HepG2 (cell line): ENCODE results near the gene HOXC10. TPM values are rescaled to one million over a fixed set of nuclear protein-coding genes. Genes with fewer than 3 reads are reported as not detected.

Experiments
- ATAC-seq: fragments of 200-7000 bp; cut with Tn5 transposase; 3 replicates; pipeline ENCODE4 v1.9.1; 2020; ENCODE audit warnings: mild to moderate bottlenecking, moderate library complexity
- BruUV-seq: library from RNA; stranded (reverse); fragments of 400-500 nt; replicated peaks from 2 replicates; lab custom pipeline; 2021; lab: Mats Ljungman, UMichigan
- CTCF ChIA-PET: fragments of 300-600 bp; formaldehyde crosslinking; extraction: SDS; loops from one replicate; lab custom pipeline; 2021; ENCODE audit warnings: low total read pairs, inconsistent platforms, low intra/inter-chr PET ratio; lab: Yijun Ruan, JAX
- POLR2A ChIA-PET: fragments of 350-600 bp; sonication (Branson Sonifier 250); formaldehyde crosslinking; loops from one replicate; lab custom pipeline; 2020; ENCODE audit warnings: antibody characterized with exemption, inconsistent platforms; lab: Yijun Ruan, JAX
- DNase-seq: peaks from one replicate; pipeline ENCODE4 v3.0.0-alpha.2; 2015; ENCODE audit warnings: low spot score
- FAIRE-seq: peaks from 3 replicates; lab custom pipeline; 2011; peaks lifted over from hg19 to GRCh38; lab: Jason Lieb, UNC
- H2AFZ ChIP-seq: one replicate; pipeline ENCODE4 v1.6.1; 2011; ENCODE audit warnings: low read length, inconsistent platforms
- H3K27ac ChIP-seq: fragments of 300-600 bp; 3 replicates; pipeline ENCODE4 v1.8.0; 2011; ENCODE audit warnings: mixed run types, mild to moderate bottlenecking, mixed read lengths, low read length, inconsistent platforms; ENCODE audit not compliant: insufficient read depth; ENCODE audit errors: extremely low read length
- H3K27me3 ChIP-seq, 2 experiments: fragments of 200-600 bp in 1 of 2; 2 replicates in 1 of 2; 3 replicates in 1 of 2; pipeline versions ENCODE4 v1.6.0 to v1.8.0; 2011; ENCODE audit warnings: low read length in 2 of 2, mild to moderate bottlenecking in 2 of 2, moderate library complexity in 2 of 2, inconsistent platforms in 1 of 2; ENCODE audit not compliant: insufficient read depth in 2 of 2, control insufficient read depth in 1 of 2
- H3K36me3 ChIP-seq, 2 experiments: fragments of 200-600 bp in 1 of 2; replicated peaks in 1 of 2; 2 replicates in 1 of 2; 3 replicates in 1 of 2; pipeline versions ENCODE4 v1.5.1 to v1.8.0; 2011; ENCODE audit warnings: low read length in 2 of 2, inconsistent platforms in 1 of 2; ENCODE audit not compliant: insufficient read depth in 2 of 2, control insufficient read depth in 1 of 2
- H3K4me1 ChIP-seq: 2 replicates; pipeline ENCODE4 v1.5.1; 2012; ENCODE audit warnings: low read length, inconsistent platforms; ENCODE audit not compliant: insufficient read depth
- H3K4me2 ChIP-seq: 2 replicates; pipeline ENCODE4 v1.6.0; 2011; ENCODE audit warnings: low read depth, low read length, inconsistent platforms
- H3K4me3 ChIP-seq, 3 experiments: fragments of 200-600 bp in 1 of 3; sonication (generic), shearing (Covaris generic) in 1 of 3; replicated peaks in 1 of 3; 2 replicates each; pipeline ENCODE4 v1.5.1; 2011 to 2016; ENCODE audit warnings: low read length in 3 of 3, inconsistent platforms in 2 of 3, low read depth in 2 of 3, mild to moderate bottlenecking in 2 of 3, control low read depth in 1 of 3, mixed read lengths in 1 of 3; ENCODE audit not compliant: insufficient read depth in 1 of 3
- H3K79me2 ChIP-seq: one replicate; pipeline ENCODE4 v1.6.1; 2011; ENCODE audit warnings: low read length, inconsistent platforms; ENCODE audit not compliant: insufficient read depth
- H3K9ac ChIP-seq: 2 replicates; pipeline ENCODE4 v1.6.0; 2011; ENCODE audit warnings: mild to moderate bottlenecking, low read depth, low read length, inconsistent platforms; ENCODE audit not compliant: insufficient read depth
- H3K9me3 ChIP-seq: 2 replicates; pipeline ENCODE4 v1.5.1; 2012; ENCODE audit warnings: mild to moderate bottlenecking, low read length
- H4K20me1 ChIP-seq: 2 replicates; pipeline ENCODE4 v1.6.0; 2011; ENCODE audit warnings: inconsistent platforms, mild to moderate bottlenecking, low read length, moderate library complexity; ENCODE audit not compliant: insufficient read depth
- DNMT3B ChIP-seq: conservative IDR thresholded peaks from 2 replicates; pipeline ENCODE4 v1.6.1; 2016; ENCODE audit warnings: missing biosample characterization, control low read depth
- HNRNPK ChIP-seq: fragments of 200-400 bp; formaldehyde crosslinking; IDR thresholded peaks from 2 replicates; pipeline ENCODE4 v1.6.1; 2018; ENCODE audit warnings: low read length, low read depth, moderate library complexity, mild to moderate bottlenecking; ENCODE audit not compliant: poor library complexity, severe bottlenecking
- KLF16 ChIP-seq, 2 experiments: sonication (generic) in 1 of 2; formaldehyde crosslinking in 1 of 2; IDR thresholded peaks; 2 replicates each; pipeline versions ENCODE4 v1.6.1 to v1.8.0; 2016 to 2023; ENCODE audit warnings: missing genetic modification reagents in 2 of 2, missing compliant biosample characterization in 1 of 2
- MATR3 ChIP-seq: sonication (generic); formaldehyde crosslinking; IDR thresholded peaks from 2 replicates; pipeline ENCODE4 v1.4.0; 2020; ENCODE audit warnings: missing genetic modification reagents
- POGZ ChIP-seq: sonication (generic); formaldehyde crosslinking; IDR thresholded peaks from 2 replicates; pipeline ENCODE4 v1.4.0; 2020; ENCODE audit warnings: mild to moderate bottlenecking, missing genetic modification reagents
- POLR2AphosphoS5 ChIP-seq: IDR thresholded peaks from 2 replicates; pipeline ENCODE4 v1.6.1; 2012; ENCODE audit warnings: low read depth, low read length
- SMARCC2 ChIP-seq: fragments of 450-650 bp; IDR thresholded peaks from 2 replicates; pipeline ENCODE4 v1.6.1; 2017; ENCODE audit warnings: antibody characterized with exemption, mild to moderate bottlenecking
- TEAD3 ChIP-seq: optimal IDR thresholded peaks from 2 replicates; pipeline ENCODE3; 2016; ENCODE audit warnings: borderline replicate concordance
- ZFYVE20 ChIP-seq: sonication (generic); formaldehyde crosslinking; IDR thresholded peaks from 2 replicates; pipeline ENCODE4 v1.8.0; 2023; ENCODE audit warnings: low read depth, mild to moderate bottlenecking, moderate library complexity, missing genetic modification reagents, borderline replicate concordance
- ZMYM3 ChIP-seq: sonication (generic); formaldehyde crosslinking; IDR thresholded peaks from 2 replicates; pipeline ENCODE4 v1.5.1; 2020; ENCODE audit warnings: mild to moderate bottlenecking, missing genetic modification reagents
- ZNF274 ChIP-seq: sonication (generic); formaldehyde crosslinking; IDR thresholded peaks from 2 replicates; pipeline ENCODE4 v1.5.1; 2020; ENCODE audit warnings: mild to moderate bottlenecking, missing genetic modification reagents
- ZNF282 ChIP-seq: fragments of 450-650 bp; IDR thresholded peaks from 2 replicates; pipeline ENCODE4 v1.6.1; 2018; ENCODE audit not compliant: partially characterized antibody
- ZNF589 ChIP-seq: sonication (generic); formaldehyde crosslinking; conservative IDR thresholded peaks from 2 replicates; pipeline ENCODE4 v1.8.0; 2022; ENCODE audit warnings: mild to moderate bottlenecking, moderate library complexity, missing genetic modification reagents
- ZNF713 ChIP-seq: sonication (generic); formaldehyde crosslinking; IDR thresholded peaks from 2 replicates; pipeline ENCODE4 v1.4.0; 2020; ENCODE audit warnings: mild to moderate bottlenecking, missing genetic modification reagents
- WGBS: methylation state at CpG from one replicate; pipeline ENCODE4 v1.1.6; 2017; ENCODE audit warnings: low lambda C conversion rate; 5-methylcytosine and 5-hydroxymethylcytosine counted together
- in situ Hi-C: cut with HindIII; loops from 2 replicates; pipeline ENCODE4 v1.10.0; 2017; ENCODE audit warnings: low pct_unique_long_range_greater_than_20kb; ENCODE audit not compliant: extremely low pct_ligation_motif_present
- intact Hi-C: fragments of 100-400 bp; cut with micrococcal nuclease; formaldehyde crosslinking; loops from one replicate; pipeline ENCODE4 v1.10.0; 2022; ENCODE audit not compliant: unreplicated experiment
- polyA plus RNA-seq, 8 experiments: library from polyadenylated mRNA; depleted of rRNA in 3 of 8; stranded (reverse) in 7 of 8; unstranded in 1 of 8; fragments of >200 nt; fragmentation: Illumina TruSeq in 4 of 8; extraction: Trizol in 4 of 8; gene quantifications; 2 replicates each; pipeline versions ENCODE4 v1.2.1 to v1.2.3, GENCODE V29; 2011 to 2016; ENCODE audit warnings: low read depth in 4 of 8, missing spikeins in 1 of 8, mixed read lengths in 1 of 8; ENCODE audit not compliant: insufficient read depth in 1 of 8
- total RNA-seq, 5 experiments: library from RNA; depleted of rRNA; stranded (reverse); fragments of >200 nt; fragmentation: Illumina TruSeq; extraction: Trizol; gene quantifications; 2 replicates each; pipeline ENCODE4 v1.2.3, GENCODE V29; 2016; ENCODE audit warnings: low read depth in 1 of 5
- TF ChIP-seq, protein P1 (sequence below): IDR thresholded peaks from 2 replicates; pipeline ENCODE4 v1.6.1; 2016; ENCODE audit warnings: low read depth, control low read depth
- TF ChIP-seq, protein P2 (sequence below): sonication (generic); formaldehyde crosslinking; IDR thresholded peaks from 2 replicates; pipeline ENCODE4 v1.5.0; 2020; ENCODE audit warnings: missing genetic modification reagents, mild to moderate bottlenecking, borderline replicate concordance
- TF ChIP-seq, protein P3 (sequence below): sonication (generic); formaldehyde crosslinking; IDR thresholded peaks from 2 replicates; pipeline ENCODE4 v1.4.0; 2020; ENCODE audit warnings: mild to moderate bottlenecking, missing genetic modification reagents
- TF ChIP-seq, protein P4 (sequence below): sonication (generic); formaldehyde crosslinking; IDR thresholded peaks from 2 replicates; pipeline ENCODE4 v1.4.0; 2020; ENCODE audit warnings: mild to moderate bottlenecking, missing genetic modification reagents

The HOXC10 gene
- total and polyA plus RNA-seq, 2 of the 13 experiments (the other 11 are each of a cell fraction or from before 2014, with no cell fraction given): not detected

DNA sequence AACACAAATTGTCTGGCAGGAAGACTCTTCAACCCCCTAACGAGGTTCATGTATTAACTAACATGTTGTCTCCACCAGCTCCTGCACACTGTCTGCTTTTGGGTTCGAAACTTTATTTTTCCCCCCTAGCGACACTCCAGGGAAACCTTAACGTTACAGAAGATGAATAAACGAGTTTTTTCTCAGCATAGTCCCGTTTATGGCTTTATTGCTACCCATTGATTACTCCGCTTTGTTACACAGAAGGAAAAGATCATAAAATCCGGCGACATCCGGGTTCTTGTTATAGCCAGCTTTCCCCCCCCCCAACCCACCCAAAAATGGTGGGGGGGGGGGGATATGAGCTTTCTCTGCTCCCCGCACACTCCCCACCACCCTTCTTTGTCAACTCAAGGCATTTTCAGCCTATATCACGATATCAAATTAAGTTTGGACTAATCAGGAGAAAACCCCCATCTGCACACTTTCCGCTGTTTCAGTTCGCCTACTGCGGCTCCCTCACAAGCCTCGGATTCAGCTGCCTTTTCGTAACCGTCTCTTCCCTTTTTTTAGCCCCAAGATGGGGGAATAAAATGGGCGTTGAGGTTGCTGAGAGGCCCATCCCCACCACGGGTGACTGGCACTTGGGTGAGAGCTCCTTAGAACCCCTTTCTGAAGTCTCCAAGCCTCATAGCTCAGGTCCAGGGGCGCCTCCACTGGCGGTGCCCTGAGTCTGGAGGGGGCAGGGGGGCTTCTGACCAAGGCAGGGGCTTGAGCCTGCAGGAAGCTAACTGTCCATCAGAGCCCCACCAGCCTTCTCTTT lies 41.9 kb downstream of the HOXC10 start (continued):
- no peak for TF ChIP-seq ZNF274 (CRISPR knock-in tag)
- no peak for TF ChIP-seq ZFYVE20 (CRISPR knock-in tag)
- no peak for TF ChIP-seq ZMYM3 (CRISPR knock-in tag)

DNA sequence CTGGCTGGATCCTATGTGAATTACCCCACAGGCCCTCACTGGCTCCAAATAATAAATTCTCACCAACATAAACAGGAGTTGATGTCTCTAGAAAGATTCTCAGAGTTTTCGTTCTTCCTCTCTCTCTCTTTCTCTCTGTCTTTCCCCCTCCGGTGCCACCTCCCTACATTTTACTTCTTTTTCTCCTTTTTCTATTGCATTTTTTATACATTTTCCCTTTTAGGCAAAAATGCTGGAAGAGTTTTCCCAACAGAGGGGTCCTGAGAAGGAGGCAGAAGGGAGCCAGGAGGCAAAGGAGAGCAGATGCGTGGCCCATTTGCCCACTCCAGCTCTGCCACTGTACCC lies 42.5 kb downstream of the HOXC10 start:
- Histone ChIP-seq H3K27me3 (peaks cover 4 to 89% of the 10 kb centered on the region in 2 experiments; a peak in 4 of 5 replicates), H3K9me3 (no peaks in the 10 kb centered on the region), H3K4me2 (no peak overlapping the region), H2AFZ (no peak overlapping the region), H3K79me2 (no peaks in the 10 kb centered on the region), H3K4me1 (no peaks in the 10 kb centered on the region), H3K4me3 (no peak overlapping the region), H3K9ac (no peak overlapping the region), H4K20me1 (no peaks in the 10 kb centered on the region), H3K36me3 (no peaks in the 10 kb centered on the region), H3K27ac (no peak overlapping the region)
- POLR2A ChIA-PET: no interaction called here
- in situ Hi-C loops: no loop called here
- CTCF ChIA-PET: no interaction called here
- FAIRE-seq (no peak), DNase-seq (no peak), ATAC-seq (no peak)
- intact Hi-C loops: no loop called here
- BruUV-seq: no TSS peak
- WGBS: 36% methylated on average over 3 of the region's 3 CpGs
- TF ChIP-seq SMARCC2 (no peak), MATR3 (no peak), DNMT3B (CRISPR knock-in tag) (no peak), POGZ (CRISPR knock-in tag) (no peak), HNRNPK (no peak), ZNF274 (CRISPR knock-in tag) (no peak), TEAD3 (CRISPR knock-in tag) (no peak), POLR2AphosphoS5 (no peak), ZNF282 (no peak), KLF16 (CRISPR knock-in tag; IDR thresholded peaks at IDR 0.05) (no peak), ZNF713 (CRISPR knock-in tag) (no peak), ZNF589 (CRISPR knock-in tag) (no peak)
- TF ChIP-seq, protein P1, sequence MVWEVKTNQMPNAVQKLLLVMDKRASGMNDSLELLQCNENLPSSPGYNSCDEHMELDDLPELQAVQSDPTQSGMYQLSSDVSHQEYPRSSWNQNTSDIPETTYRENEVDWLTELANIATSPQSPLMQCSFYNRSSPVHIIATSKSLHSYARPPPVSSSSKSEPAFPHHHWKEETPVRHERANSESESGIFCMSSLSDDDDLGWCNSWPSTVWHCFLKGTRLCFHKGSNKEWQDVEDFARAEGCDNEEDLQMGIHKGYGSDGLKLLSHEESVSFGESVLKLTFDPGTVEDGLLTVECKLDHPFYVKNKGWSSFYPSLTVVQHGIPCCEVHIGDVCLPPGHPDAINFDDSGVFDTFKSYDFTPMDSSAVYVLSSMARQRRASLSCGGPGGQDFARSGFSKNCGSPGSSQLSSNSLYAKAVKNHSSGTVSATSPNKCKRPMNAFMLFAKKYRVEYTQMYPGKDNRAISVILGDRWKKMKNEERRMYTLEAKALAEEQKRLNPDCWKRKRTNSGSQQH (CRISPR knock-in tag): no peak
- TF ChIP-seq, protein P2, sequence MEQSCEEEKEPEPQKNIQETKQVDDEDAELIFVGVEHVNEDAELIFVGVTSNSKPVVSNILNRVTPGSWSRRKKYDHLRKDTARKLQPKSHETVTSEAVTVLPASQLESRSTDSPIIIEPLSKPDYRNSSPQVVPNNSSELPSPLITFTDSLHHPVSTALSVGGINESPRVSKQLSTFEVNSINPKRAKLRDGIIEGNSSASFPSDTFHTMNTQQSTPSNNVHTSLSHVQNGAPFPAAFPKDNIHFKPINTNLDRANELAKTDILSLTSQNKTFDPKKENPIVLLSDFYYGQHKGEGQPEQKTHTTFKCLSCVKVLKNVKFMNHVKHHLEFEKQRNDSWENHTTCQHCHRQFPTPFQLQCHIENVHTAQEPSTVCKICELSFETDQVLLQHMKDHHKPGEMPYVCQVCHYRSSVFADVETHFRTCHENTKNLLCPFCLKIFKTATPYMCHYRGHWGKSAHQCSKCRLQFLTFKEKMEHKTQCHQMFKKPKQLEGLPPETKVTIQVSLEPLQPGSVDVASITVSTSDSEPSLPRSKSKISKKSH (CRISPR knock-in tag): no peak
- TF ChIP-seq, protein P3, sequence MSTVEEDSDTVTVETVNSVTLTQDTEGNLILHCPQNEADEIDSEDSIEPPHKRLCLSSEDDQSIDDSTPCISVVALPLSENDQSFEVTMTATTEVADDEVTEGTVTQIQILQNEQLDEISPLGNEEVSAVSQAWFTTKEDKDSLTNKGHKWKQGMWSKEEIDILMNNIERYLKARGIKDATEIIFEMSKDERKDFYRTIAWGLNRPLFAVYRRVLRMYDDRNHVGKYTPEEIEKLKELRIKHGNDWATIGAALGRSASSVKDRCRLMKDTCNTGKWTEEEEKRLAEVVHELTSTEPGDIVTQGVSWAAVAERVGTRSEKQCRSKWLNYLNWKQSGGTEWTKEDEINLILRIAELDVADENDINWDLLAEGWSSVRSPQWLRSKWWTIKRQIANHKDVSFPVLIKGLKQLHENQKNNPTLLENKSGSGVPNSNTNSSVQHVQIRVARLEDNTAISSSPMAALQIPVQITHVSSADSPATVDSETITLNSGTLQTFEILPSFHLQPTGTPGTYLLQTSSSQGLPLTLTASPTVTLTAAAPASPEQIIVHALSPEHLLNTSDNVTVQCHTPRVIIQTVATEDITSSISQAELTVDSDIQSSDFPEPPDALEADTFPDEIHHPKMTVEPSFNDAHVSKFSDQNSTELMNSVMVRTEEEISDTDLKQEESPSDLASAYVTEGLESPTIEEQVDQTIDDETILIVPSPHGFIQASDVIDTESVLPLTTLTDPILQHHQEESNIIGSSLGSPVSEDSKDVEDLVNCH: no peak
- TF ChIP-seq, protein P4, sequence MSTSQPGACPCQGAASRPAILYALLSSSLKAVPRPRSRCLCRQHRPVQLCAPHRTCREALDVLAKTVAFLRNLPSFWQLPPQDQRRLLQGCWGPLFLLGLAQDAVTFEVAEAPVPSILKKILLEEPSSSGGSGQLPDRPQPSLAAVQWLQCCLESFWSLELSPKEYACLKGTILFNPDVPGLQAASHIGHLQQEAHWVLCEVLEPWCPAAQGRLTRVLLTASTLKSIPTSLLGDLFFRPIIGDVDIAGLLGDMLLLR (CRISPR knock-in tag): no peak
